Measurements from ENCODE around the gene ZHX3.

GRCh38 chr20:41217422-41217821 is 100.1 kb downstream of the ZHX3 start:
- no peak for TF ChIP-seq CTCF (IDR thresholded peaks at IDR 0.05)
- no peak for TF ChIP-seq ESRRA (CRISPR knock-in tag; IDR thresholded peaks at IDR 0.05; ENCODE audit: borderline replicate concordance)
- no peak for TF ChIP-seq NR1H2 (CRISPR knock-in tag; IDR thresholded peaks at IDR 0.05)
- TF ChIP-seq E2F5 (CRISPR knock-in tag; IDR thresholded peaks at IDR 0.05): no peak
- no peak for TF ChIP-seq ETV6 (CRISPR knock-in tag; IDR thresholded peaks at IDR 0.05)
- TF ChIP-seq STAT6 (CRISPR knock-in tag; conservative IDR thresholded peaks at IDR 0.05; ENCODE audit: low read depth): no peak
- TF ChIP-seq CREB1 (CRISPR knock-in tag; IDR thresholded peaks at IDR 0.05): no peak
- TF ChIP-seq TEAD1 (CRISPR knock-in tag; IDR thresholded peaks at IDR 0.05): no peak
- no peak for TF ChIP-seq MXD4 (CRISPR knock-in tag; IDR thresholded peaks at IDR 0.05; ENCODE audit: borderline replicate concordance)
- no peak for TF ChIP-seq MAX (CRISPR knock-in tag; IDR thresholded peaks at IDR 0.05)
- TF ChIP-seq E2F4 (CRISPR knock-in tag; IDR thresholded peaks at IDR 0.05; ENCODE audit: borderline replicate concordance, low read depth): no peak
- no peak for TF ChIP-seq RORB (CRISPR knock-in tag; IDR thresholded peaks at IDR 0.05)
- TF ChIP-seq ATF2 (CRISPR knock-in tag; IDR thresholded peaks at IDR 0.05; ENCODE audit: borderline replicate concordance, low read depth): no peak

Measured in WTC11 (cell line).